Measurements from ENCODE around the gene DGKH.
"Not testable (repeated sequence)": the region's sequence is repeated elsewhere in the genome, so short reads cannot be mapped to it uniquely, and the experiment has no call there.

The DGKH gene

DNA sequence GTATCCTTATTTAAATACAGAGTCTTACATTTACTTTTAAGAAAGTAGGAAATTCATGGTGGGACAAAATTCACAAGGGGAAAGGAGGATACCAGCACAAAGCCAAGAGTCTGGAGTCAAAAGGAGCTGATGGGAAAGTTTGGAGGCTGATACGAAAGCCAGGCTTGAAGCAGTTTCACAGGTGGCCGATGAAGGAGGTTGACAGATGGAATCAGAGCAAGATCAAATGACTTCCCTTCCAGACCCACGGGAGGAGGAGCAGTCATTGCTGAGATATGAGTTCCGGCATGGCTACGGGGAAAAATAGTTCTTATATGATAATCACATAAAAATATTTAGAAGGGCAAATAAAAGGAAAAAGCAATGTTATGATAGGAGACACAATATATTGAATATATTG lies 65.0 kb downstream of the DGKH start:
- DNase-seq = no peak

DNA sequence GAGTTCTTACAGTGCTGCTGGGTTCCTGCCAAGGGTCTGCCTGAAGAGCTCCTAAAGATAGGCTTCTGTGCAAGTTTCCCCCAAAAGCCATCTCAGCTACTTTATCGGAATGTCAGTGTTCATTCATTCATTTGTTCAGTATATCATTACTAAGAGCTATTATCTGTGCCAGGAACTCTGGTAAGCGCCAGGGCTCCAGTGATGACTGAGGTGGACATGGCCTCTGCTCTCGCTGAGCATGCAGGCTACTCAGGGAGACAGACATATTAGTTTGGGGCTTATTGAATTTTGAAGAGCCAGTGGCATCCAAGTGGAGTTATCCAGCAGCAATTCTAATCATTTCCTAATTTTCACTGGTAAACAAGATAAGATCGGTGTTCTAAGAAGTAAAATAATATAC lies 65.8 kb downstream of the DGKH start:
- DNase-seq = no peak

DNA sequence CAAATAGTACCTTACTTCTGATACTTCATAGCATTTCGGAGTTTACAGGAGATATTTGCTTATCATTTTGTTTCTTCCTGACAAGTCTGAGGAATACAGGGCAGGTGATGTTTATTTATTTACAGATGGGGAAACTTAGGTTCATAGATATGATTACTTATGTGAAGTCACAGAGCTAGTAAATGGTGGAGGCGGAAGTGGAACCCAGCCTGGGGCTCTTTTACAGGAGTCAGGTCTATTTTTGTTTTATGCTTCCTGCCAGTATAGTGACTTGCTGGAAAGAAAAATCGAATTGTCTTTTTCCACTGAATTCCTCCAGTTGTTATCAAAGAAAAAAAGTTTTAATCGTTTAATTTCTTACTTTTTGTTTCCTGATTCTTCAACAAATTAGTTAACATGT lies 66.5 kb downstream of the DGKH start:
- DNase-seq = no peak

- no peak for DNase-seq
Measured at GRCh38 chr13:42116225-42116624, 67.8 kb downstream of the DGKH start.

DNA sequence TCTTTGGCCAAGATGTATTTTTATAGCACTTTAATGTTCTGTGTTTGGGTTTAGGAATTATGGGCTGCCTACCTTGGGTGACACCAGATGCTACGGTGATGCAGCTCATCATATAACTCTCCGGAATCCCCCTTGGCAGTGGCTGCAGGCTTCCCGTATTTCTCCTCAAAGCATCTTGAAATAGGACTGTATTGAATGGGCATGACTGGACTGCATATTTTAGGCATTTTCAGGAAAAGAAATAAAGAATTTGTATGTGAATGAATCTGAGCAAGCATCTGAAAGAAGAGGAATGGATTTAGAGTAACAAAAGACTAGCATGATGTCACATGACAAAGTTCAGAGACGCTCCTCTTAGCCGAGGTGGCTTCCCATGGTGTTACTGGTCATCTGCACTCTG lies 70.6 kb downstream of the DGKH start:
- no peak for DNase-seq

GRCh38 chr13:42119875-42120274 lies 71.4 kb downstream of the DGKH start:
- no peak for DNase-seq

DNA sequence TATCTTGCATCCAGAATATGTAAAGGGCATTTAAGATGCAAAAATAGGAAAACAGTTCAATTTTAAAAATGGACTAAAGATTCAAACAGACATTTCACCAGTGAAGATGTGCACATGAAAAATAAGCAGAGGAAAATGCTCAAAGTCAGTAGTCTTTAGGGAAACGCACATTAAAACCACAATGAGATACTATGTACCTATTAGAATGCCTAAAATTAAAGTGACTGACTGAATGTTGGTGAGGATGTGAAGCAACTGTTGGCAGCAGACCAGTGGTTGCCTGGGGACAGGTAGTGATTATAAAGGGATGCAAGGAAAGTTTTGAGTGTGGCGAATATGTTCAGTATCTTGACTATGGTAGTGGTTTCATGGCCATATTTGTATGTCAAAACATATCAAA lies 75.2 kb downstream of the DGKH start:
- DNase-seq = no peak

GRCh38 chr13:42125046-42125445 lies 76.6 kb downstream of the DGKH start:
- DNase-seq = no peak

DNA sequence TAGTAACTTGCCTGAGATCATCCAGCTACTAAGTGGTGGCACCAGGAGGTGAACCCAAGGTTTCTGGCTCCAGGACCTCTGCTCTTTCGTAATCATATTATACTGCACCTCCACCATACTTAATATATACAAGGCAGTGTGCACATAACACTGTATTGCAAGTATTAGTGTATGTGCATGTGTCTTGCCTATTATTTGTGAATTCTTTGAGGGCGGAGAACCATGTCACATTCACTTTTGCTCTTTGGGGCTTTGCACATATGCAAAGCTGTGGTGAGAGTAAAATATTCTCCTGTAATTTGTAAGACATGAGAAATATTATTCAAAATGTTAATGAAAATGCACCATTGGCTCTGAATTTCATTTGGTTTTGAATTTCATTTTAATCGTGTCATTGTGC lies 78.6 kb downstream of the DGKH start:
- no peak for DNase-seq

DNA sequence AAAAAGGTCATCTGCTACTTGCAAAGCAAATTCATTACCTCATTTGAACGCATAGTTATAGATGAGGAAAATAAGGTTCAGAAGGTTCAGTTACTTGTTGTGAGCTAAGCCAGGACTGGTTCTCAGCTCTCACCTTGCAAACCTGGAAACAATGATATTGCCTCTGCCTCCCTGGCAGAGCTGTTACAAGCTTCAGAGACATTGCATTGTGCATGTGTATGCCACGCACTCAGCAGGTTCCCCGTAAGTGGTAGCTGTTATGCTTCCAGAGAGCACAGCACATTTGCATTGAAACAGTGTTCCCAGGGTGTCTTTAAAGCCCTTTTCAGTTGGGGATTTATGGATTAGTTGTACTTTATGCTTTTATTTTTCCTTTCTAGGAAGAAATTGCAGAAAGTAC lies 80.6 kb downstream of the DGKH start:
- no peak for DNase-seq

GRCh38 chr13:42136518-42136917 lies 88.1 kb downstream of the DGKH start:
- no peak for DNase-seq

- DNase-seq = no peak
Measured at GRCh38 chr13:42137856-42138537, 89.5 kb downstream of the DGKH start.

DNA sequence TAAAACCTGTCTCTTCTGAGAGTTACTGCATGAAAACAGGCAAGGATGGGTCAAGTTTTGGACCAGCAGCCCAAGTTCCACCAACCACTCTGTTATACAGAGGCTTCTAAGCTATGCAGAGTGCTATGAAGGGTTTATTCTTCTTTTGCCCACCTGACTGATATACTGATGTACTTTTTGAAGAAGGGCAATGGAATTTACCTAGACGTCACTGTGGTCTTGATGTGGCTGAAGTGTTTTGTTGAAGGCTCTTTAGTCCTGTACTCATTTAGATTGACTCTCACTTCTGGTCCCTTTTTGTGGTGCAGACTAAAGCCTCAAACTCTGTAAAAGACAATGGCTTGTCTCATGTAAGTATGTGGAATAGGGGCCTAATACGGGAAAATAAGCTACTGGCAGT lies 92.0 kb downstream of the DGKH start:
- DNase-seq = no peak

- DNase-seq = not testable (repeated sequence)
Measured at GRCh38 chr13:42141052-42141451, 92.6 kb downstream of the DGKH start.

DNA sequence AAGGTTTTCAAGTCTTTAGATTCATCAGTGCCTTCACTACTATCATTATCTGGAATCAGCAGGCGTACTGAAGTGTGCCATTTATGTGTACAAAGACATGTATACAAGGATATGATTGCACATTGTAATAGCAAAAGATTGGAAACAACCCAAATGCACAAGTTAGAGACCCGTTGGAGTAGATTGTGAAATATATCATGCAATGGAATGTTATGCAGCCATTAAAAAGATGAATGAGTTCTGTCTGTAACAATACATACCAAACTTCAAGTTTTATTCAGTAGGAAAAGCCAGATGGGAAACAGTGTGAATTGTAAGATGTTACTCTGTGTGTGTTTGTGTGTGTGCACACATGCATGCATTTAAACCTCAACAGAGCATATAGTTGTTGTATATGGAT lies 97.9 kb downstream of the DGKH start:
- DNase-seq = no peak

- DNase-seq = no peak
Measured at GRCh38 chr13:42148538-42148937, 100.1 kb downstream of the DGKH start.

- DNase-seq = no peak
Measured at GRCh38 chr13:42149136-42149535, 100.7 kb downstream of the DGKH start.

- DNase-seq = no peak
Measured at GRCh38 chr13:42151781-42152180, 103.3 kb downstream of the DGKH start.

DNA sequence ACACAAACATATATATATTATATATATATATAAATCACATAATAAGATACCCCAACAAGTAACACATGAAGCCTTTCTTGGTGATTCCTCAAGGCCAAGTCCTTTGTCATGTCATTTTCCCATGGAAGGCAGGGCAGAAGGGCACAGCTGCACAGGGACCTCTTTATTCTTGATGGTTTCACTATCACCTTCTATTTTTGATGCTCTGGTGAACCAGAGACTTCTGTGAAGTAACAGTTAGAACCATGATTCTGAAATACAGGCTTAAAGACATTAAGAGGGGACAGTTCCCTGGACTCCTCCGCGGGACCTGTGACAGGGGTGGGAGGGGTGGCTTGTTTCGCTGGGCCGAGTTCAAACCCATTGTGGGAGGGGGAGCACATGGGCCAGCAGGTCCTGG lies 104.0 kb downstream of the DGKH start:
- DNase-seq = no peak

DNA sequence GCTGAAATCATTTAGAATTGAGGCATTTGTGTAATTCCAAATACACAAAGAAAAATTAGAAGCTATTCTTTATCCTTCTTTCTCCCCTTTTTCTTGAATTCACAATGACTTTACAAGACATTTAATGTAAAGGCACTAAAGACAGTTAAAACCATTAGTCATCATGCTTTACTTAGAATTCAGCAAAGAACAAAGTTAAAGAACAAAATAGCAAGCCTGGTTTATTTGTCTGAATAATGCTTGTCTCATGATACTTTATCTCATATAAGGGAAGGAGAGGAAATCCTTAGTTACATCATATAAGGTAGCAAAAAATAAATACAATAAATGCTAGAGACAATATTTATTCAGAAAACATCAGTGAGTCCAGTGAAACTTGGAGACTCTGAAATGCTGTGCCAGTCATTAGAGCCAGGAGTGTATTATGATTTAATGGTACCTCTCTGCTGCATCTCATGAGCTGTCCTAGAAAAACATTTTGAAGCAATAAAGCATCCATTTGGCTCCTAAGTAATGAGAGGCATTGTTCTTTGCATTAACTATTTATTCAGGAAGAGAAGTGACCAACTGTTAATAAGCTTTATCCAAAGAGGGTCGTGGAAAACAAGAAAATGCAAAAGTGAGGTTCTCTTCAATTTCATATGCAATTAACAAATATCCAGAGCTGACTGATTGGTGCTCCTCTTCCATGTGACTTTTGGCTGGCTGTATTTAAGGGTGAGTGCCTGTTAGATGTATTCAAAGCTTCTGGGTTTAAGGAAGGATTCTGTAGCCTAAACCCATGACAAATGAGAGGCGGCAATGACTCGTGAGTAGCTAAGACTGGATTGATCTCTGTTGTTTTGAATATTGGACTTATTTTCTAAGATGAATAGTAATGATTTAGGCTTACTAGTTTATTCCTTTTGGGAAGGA lies 105.0 kb downstream of the DGKH start:
- DNase-seq = no peak

- DNase-seq = no peak
Measured at GRCh38 chr13:42155251-42155650, 106.8 kb downstream of the DGKH start.

- not testable (repeated sequence) for DNase-seq
Measured at GRCh38 chr13:42163338-42163737, 114.9 kb downstream of the DGKH start.

DNA sequence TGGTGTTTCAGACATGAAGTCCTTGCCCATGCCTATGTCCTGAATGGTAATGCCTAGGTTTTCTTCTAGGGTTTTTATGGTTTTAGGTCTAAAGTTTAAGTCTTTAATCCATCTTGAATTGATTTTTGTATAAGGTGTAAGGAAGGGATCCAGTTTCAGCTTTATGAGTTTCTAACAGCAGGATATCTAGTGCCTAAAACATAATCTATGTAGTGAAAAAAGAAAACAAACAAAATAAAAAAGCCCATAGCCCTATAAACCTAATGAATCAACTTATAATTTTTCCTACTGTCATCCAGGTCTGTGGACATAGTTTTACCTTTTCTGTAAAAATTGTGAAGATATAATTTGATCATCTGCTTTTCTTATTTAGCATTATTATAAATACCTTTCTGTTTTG lies 115.5 kb downstream of the DGKH start:
- DNase-seq = not testable (repeated sequence)

- DNase-seq = no peak
Measured at GRCh38 chr13:42164557-42165125, 116.2 kb downstream of the DGKH start.

All from stimulated activated CD4-positive, alpha-beta T cell treated with anti-CD3 and anti-CD28 coated beads, Interleukin-15, amount 100 ng/mL, for 24 hours (primary cell).